Natural killer cell (primary cell): ENCODE results near the gene VCL. TPM values are rescaled to one million over a fixed set of nuclear protein-coding genes. Genes with fewer than 3 reads are reported as not detected.

Experiments used
- ATAC-seq, 3 donors: fragments of 150-1000 bp in 2 of 3; fragments of 200-7000 bp in 1 of 3; cut with Tn5 transposase; 1 replicate in 1 of 3; 2 replicates in 2 of 3; pipeline ENCODE4 v1.10.0; 2021; ENCODE audit warnings: mild to moderate bottlenecking in 2 of 3, moderate library complexity in 2 of 3
- DNase-seq, 2 donors: peaks; one replicate each; pipeline versions ENCODE4 v3.0.0 to v3.0.0-alpha.2; 2013 to 2021; ENCODE audit warnings: mixed read lengths in 1 of 2
- H3K27ac ChIP-seq: one replicate; pipeline ENCODE4 v1.5.1; 2013; ENCODE audit warnings: mild to moderate bottlenecking, low read length
- H3K27me3 ChIP-seq: one replicate; pipeline ENCODE4 v1.6.1; 2013; ENCODE audit warnings: low read length; ENCODE audit not compliant: control insufficient read depth, insufficient read depth
- H3K36me3 ChIP-seq: one replicate; pipeline ENCODE4 v1.6.1; 2013; ENCODE audit warnings: low read length; ENCODE audit not compliant: control insufficient read depth, insufficient read depth
- H3K4me1 ChIP-seq: one replicate; pipeline ENCODE4 v1.6.1; 2013; ENCODE audit warnings: low read length; ENCODE audit not compliant: control insufficient read depth, insufficient read depth
- H3K4me3 ChIP-seq: one replicate; pipeline ENCODE4 v1.5.1; 2013; ENCODE audit warnings: low read length
- H3K9me3 ChIP-seq: one replicate; pipeline ENCODE4 v1.6.1; 2013; ENCODE audit warnings: low read length; ENCODE audit not compliant: control insufficient read depth, insufficient read depth
- H3K27ac Mint-ChIP-seq, 2 donors: one replicate each; pipeline ENCODE4 v1.8.0; 2022; ENCODE audit warnings: mild to moderate bottlenecking in 2 of 2, mixed read lengths in 2 of 2, moderate library complexity in 1 of 2
- H3K27me3 Mint-ChIP-seq, 2 donors: one replicate each; pipeline ENCODE4 v1.8.0; 2022; ENCODE audit warnings: low read depth in 2 of 2, mixed read lengths in 2 of 2
- H3K36me3 Mint-ChIP-seq: one replicate; pipeline ENCODE4 v1.8.0; 2022; ENCODE audit warnings: mixed read lengths
- H3K4me1 Mint-ChIP-seq, 2 donors: one replicate each; pipeline ENCODE4 v1.8.0; 2022; ENCODE audit warnings: mixed read lengths in 2 of 2
- H3K4me3 Mint-ChIP-seq: one replicate; pipeline ENCODE4 v1.8.0; 2022; ENCODE audit warnings: mild to moderate bottlenecking, moderate library complexity, mixed read lengths
- H3K9me3 Mint-ChIP-seq, 2 donors: one replicate each; pipeline ENCODE4 v1.8.0; 2022; ENCODE audit warnings: mixed read lengths in 2 of 2
- WGBS: methylation state at CpG from one replicate; pipeline ENCODE4 v1.1.7; 2013; ENCODE audit warnings: missing lambda C conversion rate; ENCODE audit not compliant: insufficient coverage; 5-methylcytosine and 5-hydroxymethylcytosine counted together
- intact Hi-C: fragments of 100-400 bp; cut with micrococcal nuclease; formaldehyde crosslinking; loops from one replicate; pipeline ENCODE4 v1.14.2; 2022
- total RNA-seq, 4 donors: library from RNA; stranded (reverse); fragments of 120-200 nt in 1 of 4; gene quantifications; one replicate each; pipeline versions ENCODE4 v1.2.3 to v1.2.4, GENCODE V29; 2013 to 2022
- TF ChIP-seq, protein P1 (sequence below): fragments of 200-600 bp; IDR thresholded peaks from one replicate; pipeline ENCODE4 v1.8.0; 2022; ENCODE audit warnings: antibody characterized with exemption

VCL gene
- total RNA-seq, 3 donors from 2014 or later (not counting 1 experiment from before 2014, with no cell fraction given) = 121 to 145 (median 122) TPM

DNA sequence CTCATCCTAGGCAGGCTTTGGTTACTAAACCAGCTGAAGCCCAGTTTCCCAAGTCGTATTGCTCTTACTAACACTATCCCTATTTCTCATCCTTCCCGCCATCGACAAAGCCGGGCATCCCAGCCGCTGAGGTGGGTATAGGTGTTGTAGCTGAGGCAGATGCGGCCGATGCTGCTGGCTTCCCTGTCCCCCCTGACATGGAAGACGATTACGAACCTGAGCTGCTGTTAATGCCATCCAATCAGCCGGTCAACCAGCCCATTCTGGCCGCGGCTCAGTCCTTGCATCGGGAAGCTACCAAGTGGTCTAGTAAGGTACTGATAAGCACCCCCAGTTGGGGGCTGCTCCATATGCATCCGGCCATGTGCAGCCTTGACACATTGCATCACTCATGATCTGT lies 113.9 kb downstream of the VCL start:
- Histone ChIP-seq H3K9me3 (no peaks in the 10 kb centered on the region), H3K27ac (no peak overlapping the region), H3K36me3 (peaks cover 92% of the 10 kb centered on the region), H3K4me3 (no peak overlapping the region), H3K27me3 (no peaks in the 10 kb centered on the region), H3K4me1 (no peaks in the 10 kb centered on the region)
- over 99% methylated on average over 13 of the region's 14 CpGs for WGBS
- Mint-ChIP-seq H3K27ac (peak overlapping the region; percentile 34 to 72), H3K27me3 (no peaks in the 10 kb centered on the region), H3K4me1 (peaks cover 13 to 19% of the 10 kb centered on the region in 2 donors), H3K4me3 (no peak overlapping the region), H3K9me3 (no peaks in the 10 kb centered on the region), H3K36me3 (peaks cover 30% of the 10 kb centered on the region)
- ATAC-seq = no peak
- TF ChIP-seq, protein P1, sequence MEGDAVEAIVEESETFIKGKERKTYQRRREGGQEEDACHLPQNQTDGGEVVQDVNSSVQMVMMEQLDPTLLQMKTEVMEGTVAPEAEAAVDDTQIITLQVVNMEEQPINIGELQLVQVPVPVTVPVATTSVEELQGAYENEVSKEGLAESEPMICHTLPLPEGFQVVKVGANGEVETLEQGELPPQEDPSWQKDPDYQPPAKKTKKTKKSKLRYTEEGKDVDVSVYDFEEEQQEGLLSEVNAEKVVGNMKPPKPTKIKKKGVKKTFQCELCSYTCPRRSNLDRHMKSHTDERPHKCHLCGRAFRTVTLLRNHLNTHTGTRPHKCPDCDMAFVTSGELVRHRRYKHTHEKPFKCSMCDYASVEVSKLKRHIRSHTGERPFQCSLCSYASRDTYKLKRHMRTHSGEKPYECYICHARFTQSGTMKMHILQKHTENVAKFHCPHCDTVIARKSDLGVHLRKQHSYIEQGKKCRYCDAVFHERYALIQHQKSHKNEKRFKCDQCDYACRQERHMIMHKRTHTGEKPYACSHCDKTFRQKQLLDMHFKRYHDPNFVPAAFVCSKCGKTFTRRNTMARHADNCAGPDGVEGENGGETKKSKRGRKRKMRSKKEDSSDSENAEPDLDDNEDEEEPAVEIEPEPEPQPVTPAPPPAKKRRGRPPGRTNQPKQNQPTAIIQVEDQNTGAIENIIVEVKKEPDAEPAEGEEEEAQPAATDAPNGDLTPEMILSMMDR = no peak
- intact Hi-C loops = no loop called here
- DNase-seq = no peak

DNA sequence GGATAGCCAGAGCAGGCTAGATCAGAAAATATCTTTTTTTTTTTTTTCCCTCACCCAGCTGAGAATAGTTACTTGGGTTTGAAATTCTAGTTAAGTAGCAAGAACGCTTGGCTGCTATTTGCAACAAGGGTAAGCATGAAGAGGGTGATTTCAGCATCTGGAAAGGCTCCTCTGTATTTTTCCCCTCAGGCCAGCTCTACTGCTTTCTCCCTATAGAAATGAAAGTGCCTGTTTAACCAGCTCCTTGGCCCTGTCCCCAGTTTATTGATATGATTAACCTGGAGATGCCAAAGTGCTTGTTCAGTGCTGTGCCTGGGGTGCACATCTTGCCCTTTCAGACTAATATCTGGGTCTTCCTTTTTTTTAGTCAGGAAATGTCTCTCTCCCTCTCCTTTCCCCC lies 115.6 kb downstream of the VCL start:
- peak overlapping the region; percentile 63 to 88 for H3K27ac Mint-ChIP-seq

DNA sequence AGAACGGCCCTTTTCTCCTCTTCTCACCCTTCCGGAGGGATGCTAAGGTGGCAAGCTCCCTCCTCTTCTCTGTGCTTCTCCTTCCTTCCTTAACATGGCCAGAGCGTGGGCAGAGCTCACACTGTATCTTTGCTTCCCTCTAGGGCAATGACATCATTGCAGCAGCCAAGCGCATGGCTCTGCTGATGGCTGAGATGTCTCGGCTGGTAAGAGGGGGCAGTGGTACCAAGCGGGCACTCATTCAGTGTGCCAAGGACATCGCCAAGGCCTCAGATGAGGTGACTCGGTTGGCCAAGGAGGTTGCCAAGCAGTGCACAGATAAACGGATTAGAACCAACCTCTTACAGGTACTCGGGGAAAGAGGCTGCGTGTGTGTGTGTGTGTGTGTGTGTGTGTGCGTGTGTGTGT lies 116.1 kb downstream of the VCL start:
- ATAC-seq (no peak), DNase-seq (no peak)
- 92% methylated on average over 12 of the region's 12 CpGs for WGBS
- Histone ChIP-seq H3K27ac (no peak overlapping the region), H3K9me3 (no peaks in the 10 kb centered on the region), H3K27me3 (no peaks in the 10 kb centered on the region), H3K4me1 (no peaks in the 10 kb centered on the region), H3K4me3 (no peak overlapping the region), H3K36me3 (peaks cover 95% of the 10 kb centered on the region)
- Mint-ChIP-seq H3K36me3 (peaks cover 37% of the 10 kb centered on the region), H3K27me3 (no peaks in the 10 kb centered on the region), H3K9me3 (no peaks in the 10 kb centered on the region), H3K4me1 (peaks cover 15 to 18% of the 10 kb centered on the region in 2 donors), H3K4me3 (no peak overlapping the region), H3K27ac (peak overlapping the region; percentile 2 to 88)
- TF ChIP-seq, protein P1 = no peak
- intact Hi-C loops = no loop called here

More for the DNA sequence above, 115.6 kb downstream of the VCL start:
- ATAC-seq (no peak), DNase-seq (no peak)
- H3K9me3 ChIP-seq = no peaks in the 10 kb centered on the region
- H3K36me3 Mint-ChIP-seq = peaks cover 32% of the 10 kb centered on the region
- H3K4me3 ChIP-seq = no peak overlapping the region
- H3K27ac ChIP-seq = no peak overlapping the region
- peaks cover 13 to 14% of the 10 kb centered on the region in 2 donors for H3K4me1 Mint-ChIP-seq
- no peak overlapping the region for H3K4me3 Mint-ChIP-seq
- no peaks in the 10 kb centered on the region for H3K9me3 Mint-ChIP-seq
- no peaks in the 10 kb centered on the region for H3K27me3 ChIP-seq
- TF ChIP-seq, protein P1 = no peak
- no peaks in the 10 kb centered on the region for H3K27me3 Mint-ChIP-seq
- WGBS = no CpG with 5 or more reads among the region's 1 CpG
- intact Hi-C loops = no loop called here
- H3K36me3 ChIP-seq = peaks cover 95% of the 10 kb centered on the region
- no peaks in the 10 kb centered on the region for H3K4me1 ChIP-seq

DNA sequence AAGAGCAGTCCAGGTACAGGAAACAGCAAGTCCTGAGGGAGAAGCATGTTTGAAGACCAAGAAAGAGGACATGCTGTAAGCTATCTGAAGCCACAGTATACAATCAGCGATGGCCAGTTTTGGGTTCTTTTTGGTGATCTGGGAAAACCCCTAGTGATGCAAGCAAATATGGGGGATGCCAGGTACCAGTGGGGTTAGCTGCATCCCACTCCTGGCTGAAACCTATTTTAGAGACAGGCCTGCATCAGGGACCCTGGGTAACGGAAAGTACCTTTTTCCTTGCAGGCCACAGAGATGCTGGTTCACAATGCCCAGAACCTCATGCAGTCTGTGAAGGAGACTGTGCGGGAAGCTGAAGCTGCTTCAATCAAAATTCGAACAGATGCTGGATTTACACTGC lies 119.8 kb downstream of the VCL start:
- intact Hi-C loops = no loop called here
- Histone ChIP-seq H3K27ac (no peak overlapping the region), H3K36me3 (peaks cover 89% of the 10 kb centered on the region), H3K9me3 (no peaks in the 10 kb centered on the region), H3K4me3 (no peak overlapping the region), H3K4me1 (no peaks in the 10 kb centered on the region), H3K27me3 (no peaks in the 10 kb centered on the region)
- H3K27me3 Mint-ChIP-seq = no peaks in the 10 kb centered on the region
- WGBS = 92% methylated on average over 4 of the region's 4 CpGs
- TF ChIP-seq, protein P1 = no peak
- no peak overlapping the region for H3K4me3 Mint-ChIP-seq
- peak in 2 of 3 donors; percentile 26 to 43 for ATAC-seq
- no peaks in the 10 kb centered on the region for H3K9me3 Mint-ChIP-seq
- DNase-seq = no peak
- H3K4me1 Mint-ChIP-seq = peaks cover 13% of the 10 kb centered on the region in 2 donors
- peaks cover 21% of the 10 kb centered on the region for H3K36me3 Mint-ChIP-seq
- H3K27ac Mint-ChIP-seq = peak overlapping the region; percentile 72 to 88
